ENCODE data around the gene UCKL1.

GRCh38 chr20:63940071-63940471 lies 16.1 kb downstream of the UCKL1 start:
- TF ChIP-seq POLR2A (IDR thresholded peaks at IDR 0.05) (no peak), POLR2AphosphoS5 (IDR thresholded peaks at IDR 0.05) (no peak)
- TF ChIP-seq, protein P1, sequence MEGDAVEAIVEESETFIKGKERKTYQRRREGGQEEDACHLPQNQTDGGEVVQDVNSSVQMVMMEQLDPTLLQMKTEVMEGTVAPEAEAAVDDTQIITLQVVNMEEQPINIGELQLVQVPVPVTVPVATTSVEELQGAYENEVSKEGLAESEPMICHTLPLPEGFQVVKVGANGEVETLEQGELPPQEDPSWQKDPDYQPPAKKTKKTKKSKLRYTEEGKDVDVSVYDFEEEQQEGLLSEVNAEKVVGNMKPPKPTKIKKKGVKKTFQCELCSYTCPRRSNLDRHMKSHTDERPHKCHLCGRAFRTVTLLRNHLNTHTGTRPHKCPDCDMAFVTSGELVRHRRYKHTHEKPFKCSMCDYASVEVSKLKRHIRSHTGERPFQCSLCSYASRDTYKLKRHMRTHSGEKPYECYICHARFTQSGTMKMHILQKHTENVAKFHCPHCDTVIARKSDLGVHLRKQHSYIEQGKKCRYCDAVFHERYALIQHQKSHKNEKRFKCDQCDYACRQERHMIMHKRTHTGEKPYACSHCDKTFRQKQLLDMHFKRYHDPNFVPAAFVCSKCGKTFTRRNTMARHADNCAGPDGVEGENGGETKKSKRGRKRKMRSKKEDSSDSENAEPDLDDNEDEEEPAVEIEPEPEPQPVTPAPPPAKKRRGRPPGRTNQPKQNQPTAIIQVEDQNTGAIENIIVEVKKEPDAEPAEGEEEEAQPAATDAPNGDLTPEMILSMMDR (IDR thresholded peaks at IDR 0.05) = no peak
